ENCODE data around the gene SPEN.
"Not testable (repeated sequence)": the region's sequence is repeated elsewhere in the genome, so short reads cannot be mapped to it uniquely, and the experiment has no call there.

The SPEN gene

GRCh38 chr1:15858672-15859372, 11.3 kb downstream of the SPEN start:
- DNase-seq, result no peak

GRCh38 chr1:15863156-15863901, 15.8 kb downstream of the SPEN start:
- no peak for DNase-seq

- DNase-seq, result no peak
Observed at GRCh38 chr1:15866721-15867201, 19.3 kb downstream of the SPEN start.

GRCh38 chr1:15867288-15867687, 19.8 kb downstream of the SPEN start:
- DNase-seq, result no peak

- DNase-seq, result no peak
Observed at GRCh38 chr1:15869413-15869812, 21.9 kb downstream of the SPEN start.

- no peak for DNase-seq
Observed at GRCh38 chr1:15870421-15870820, 22.9 kb downstream of the SPEN start.

GRCh38 chr1:15874471-15874870, 27.0 kb downstream of the SPEN start:
- DNase-seq, result no peak

- DNase-seq, result no peak
Observed at GRCh38 chr1:15876357-15877055, 29.0 kb downstream of the SPEN start.

- DNase-seq, result no peak
Observed at GRCh38 chr1:15881961-15882360, 34.5 kb downstream of the SPEN start.

GRCh38 chr1:15882665-15883064, 35.2 kb downstream of the SPEN start:
- DNase-seq, result no peak

- DNase-seq, result no peak
Observed at GRCh38 chr1:15883326-15883725, 35.8 kb downstream of the SPEN start.

- no peak for DNase-seq
Observed at GRCh38 chr1:15884477-15884876, 37.0 kb downstream of the SPEN start.

GRCh38 chr1:15885269-15885668, 37.8 kb downstream of the SPEN start:
- no peak for DNase-seq

GRCh38 chr1:15885701-15886610, 38.4 kb downstream of the SPEN start:
- no peak for DNase-seq

- no peak for DNase-seq
Observed at GRCh38 chr1:15886611-15887167, 39.2 kb downstream of the SPEN start.

GRCh38 chr1:15892857-15893599, 45.5 kb downstream of the SPEN start:
- DNase-seq, result not testable (repeated sequence)

GRCh38 chr1:15895233-15895632, 47.7 kb downstream of the SPEN start:
- no peak for DNase-seq

- not testable (repeated sequence) for DNase-seq
Observed at GRCh38 chr1:15896841-15897610, 49.5 kb downstream of the SPEN start.

- DNase-seq, result no peak
Observed at GRCh38 chr1:15899266-15899665, 51.8 kb downstream of the SPEN start.

- no peak for DNase-seq
Observed at GRCh38 chr1:15900662-15901279, 53.3 kb downstream of the SPEN start.

Measured in NK-92 treated with Interleukin-12 subunit alpha and Interleukin-12 subunit beta, amount 100 ng/mL, for 24 hours (cell line).